CD14-positive monocyte (primary cell): ENCODE data around the gene ARL3. TPM values are rescaled to one million over a fixed set of nuclear protein-coding genes. Genes with fewer than 3 reads are reported as not detected.
A peak's percentile ranks its signal among the peaks of the same experiment; 100 is the strongest.

ENCODE experiments used
- DNase-seq, 3 donors: peaks; one replicate each; pipeline ENCODE4 v3.0.0-alpha.2; 2011 to 2022
- H2AFZ ChIP-seq: 2 replicates; pipeline ENCODE4 v1.6.0; 2012; ENCODE audit warnings: mild to moderate bottlenecking, low read depth, low read length, inconsistent platforms; ENCODE audit not compliant: insufficient read depth, poor library complexity, severe bottlenecking
- H3K27ac ChIP-seq, 2 donors: 1 replicate in 1 of 2; 2 replicates in 1 of 2; pipeline ENCODE4 v1.5.1; 2012 to 2013; ENCODE audit warnings: low read length in 2 of 2, control low read depth in 1 of 2, inconsistent platforms in 1 of 2, low read depth in 1 of 2, mild to moderate bottlenecking in 1 of 2
- H3K27me3 ChIP-seq, 2 donors: one replicate each; pipeline versions ENCODE4 v1.6.0 to v1.6.1; 2011 to 2013; ENCODE audit warnings: low read length in 2 of 2; ENCODE audit not compliant: control insufficient read depth in 2 of 2, insufficient read depth in 2 of 2
- H3K36me3 ChIP-seq, 2 donors: replicated peaks in 1 of 2; 1 replicate in 1 of 2; 2 replicates in 1 of 2; pipeline versions ENCODE4 v1.5.1 to v1.6.1; 2012 to 2013; ENCODE audit warnings: low read length in 2 of 2, control low read depth in 1 of 2, inconsistent platforms in 1 of 2, mild to moderate bottlenecking in 1 of 2; ENCODE audit not compliant: insufficient read depth in 2 of 2, control insufficient read depth in 1 of 2
- H3K4me1 ChIP-seq, 2 donors: 1 replicate in 1 of 2; 2 replicates in 1 of 2; pipeline versions ENCODE4 v1.5.1 to v1.6.1; 2012 to 2013; ENCODE audit warnings: low read length in 2 of 2, control low read depth in 1 of 2, inconsistent platforms in 1 of 2, mild to moderate bottlenecking in 1 of 2, moderate library complexity in 1 of 2; ENCODE audit not compliant: insufficient read depth in 2 of 2, control insufficient read depth in 1 of 2
- H3K4me2 ChIP-seq: replicated peaks from 2 replicates; pipeline ENCODE3; 2012; ENCODE audit warnings: low read length, moderate library complexity, mild to moderate bottlenecking; ENCODE audit not compliant: poor library complexity, severe bottlenecking; ENCODE audit errors: extremely low read depth
- H3K4me3 ChIP-seq, 3 experiments: fragments of 200-600 bp in 1 of 3; sonication (generic) in 1 of 3; replicated peaks in 1 of 3; 1 replicate in 2 of 3; 2 replicates in 1 of 3; pipeline ENCODE4 v1.5.1; 2011 to 2013; ENCODE audit warnings: low read length in 3 of 3, mild to moderate bottlenecking in 3 of 3, control low read depth in 2 of 3, low read depth in 2 of 3, inconsistent platforms in 1 of 3, moderate library complexity in 1 of 3
- H3K79me2 ChIP-seq: 2 replicates; pipeline ENCODE4 v1.6.0; 2012; ENCODE audit warnings: mild to moderate bottlenecking, control low read depth, inconsistent platforms, low read length, moderate library complexity; ENCODE audit not compliant: insufficient read depth
- H3K9ac ChIP-seq: 2 replicates; pipeline ENCODE4 v1.6.0; 2017; ENCODE audit warnings: low read length, mild to moderate bottlenecking; ENCODE audit not compliant: insufficient read depth, poor library complexity, severe bottlenecking
- H3K9me3 ChIP-seq, 2 donors: replicated peaks in 1 of 2; 1 replicate in 1 of 2; 2 replicates in 1 of 2; pipeline versions ENCODE4 v1.5.1 to v1.6.1; 2012 to 2013; ENCODE audit warnings: low read length in 2 of 2, control low read depth in 1 of 2; ENCODE audit not compliant: control insufficient read depth in 1 of 2, insufficient read depth in 1 of 2
- H4K20me1 ChIP-seq: 2 replicates; pipeline ENCODE4 v1.6.0; 2012; ENCODE audit warnings: mild to moderate bottlenecking, low read length, control low read depth, moderate library complexity; ENCODE audit not compliant: insufficient read depth
- H3K27ac Mint-ChIP-seq, 7 donors: one replicate each; pipeline ENCODE4 v1.8.0; 2020; ENCODE audit warnings: mild to moderate bottlenecking in 7 of 7, mixed read lengths in 7 of 7, moderate library complexity in 6 of 7, inconsistent platforms in 2 of 7
- H3K27me3 Mint-ChIP-seq, 3 donors: one replicate each; pipeline ENCODE4 v1.8.0; 2021 to 2022; ENCODE audit warnings: low read depth in 3 of 3, mild to moderate bottlenecking in 3 of 3, mixed read lengths in 3 of 3, moderate library complexity in 3 of 3, inconsistent platforms in 1 of 3
- H3K36me3 Mint-ChIP-seq, 2 donors: one replicate each; pipeline ENCODE4 v1.8.0; 2020; ENCODE audit warnings: mixed read lengths in 2 of 2, inconsistent platforms in 1 of 2, mild to moderate bottlenecking in 1 of 2
- H3K4me1 Mint-ChIP-seq: one replicate; pipeline ENCODE4 v1.8.0; 2020; ENCODE audit warnings: mild to moderate bottlenecking, mixed read lengths
- H3K4me3 Mint-ChIP-seq, 2 donors: one replicate each; pipeline ENCODE4 v1.8.0; 2020; ENCODE audit warnings: mild to moderate bottlenecking in 2 of 2, mixed read lengths in 2 of 2, moderate library complexity in 1 of 2
- H3K9me3 Mint-ChIP-seq, 7 donors: one replicate each; pipeline ENCODE4 v1.8.0; 2020 to 2022; ENCODE audit warnings: mixed read lengths in 7 of 7, mild to moderate bottlenecking in 6 of 7, moderate library complexity in 6 of 7, inconsistent platforms in 2 of 7
- CTCF ChIP-seq: fragments of 200-600 bp; IDR thresholded peaks from one replicate; pipeline ENCODE4 v1.8.0; 2022; ENCODE audit warnings: antibody characterized with exemption, mild to moderate bottlenecking
- WGBS: methylation state at CpG from one replicate; pipeline ENCODE4 v1.1.5; 2013; ENCODE audit warnings: missing lambda C conversion rate; ENCODE audit not compliant: insufficient coverage; 5-methylcytosine and 5-hydroxymethylcytosine counted together
- intact Hi-C, 2 donors: fragments of 100-400 bp; cut with micrococcal nuclease; formaldehyde crosslinking; loops; one replicate each; pipeline versions ENCODE4 v1.15.0 to v1.15.1; 2023
- polyA plus RNA-seq, 3 donors: library from polyadenylated mRNA; depleted of rRNA in 1 of 3; unstranded in 2 of 3; stranded (reverse) in 1 of 3; fragments of 300-500 nt in 2 of 3; fragments of >200 nt in 1 of 3; fragmentation: Illumina TruSeq in 2 of 3; gene quantifications; 1 replicate in 2 of 3; 2 replicates in 1 of 3; pipeline ENCODE4 v1.2.3, GENCODE V29; 2012 to 2021

The ARL3 gene
- polyA plus RNA-seq, 3 donors = 2.8 to 6.3 (median 6.0) TPM

GRCh38 chr10:102630663-102631062 is 83.5 kb downstream of the ARL3 start:
- Histone ChIP-seq H2AFZ (no peak overlapping the region), H3K4me1 (peaks cover 62 to 67% of the 10 kb centered on the region in 2 donors), H3K9me3 (no peaks in the 10 kb centered on the region), H3K4me3 (no peak overlapping the region), H3K4me2 (no peak overlapping the region), H3K79me2 (peaks cover 19% of the 10 kb centered on the region), H4K20me1 (no peaks in the 10 kb centered on the region), H3K27ac (peak overlapping the region; percentile 96 to 99), H3K27me3 (no peaks in the 10 kb centered on the region), H3K9ac (no peak overlapping the region), H3K36me3 (peaks cover 22 to 49% of the 10 kb centered on the region in 2 donors)
- Mint-ChIP-seq H3K27me3 (no peaks in the 10 kb centered on the region), H3K4me3 (no peak overlapping the region), H3K9me3 (peaks cover 0 to 2% (median 0%) of the 10 kb centered on the region in 7 donors), H3K36me3 (peaks cover 41 to 54% of the 10 kb centered on the region in 2 donors), H3K4me1 (peaks cover 68% of the 10 kb centered on the region), H3K27ac (peak overlapping the region in 3 of 7 donors; percentile 56 to 96 (median 95))
- WGBS = 100% methylated on average over 3 of the region's 6 CpGs
- no peak for DNase-seq
- intact Hi-C loops = no loop called here
- TF ChIP-seq CTCF = no peak

GRCh38 chr10:102629661-102630614 is 84.3 kb downstream of the ARL3 start:
- peaks cover 19% of the 10 kb centered on the region for H3K79me2 ChIP-seq
- DNase-seq = no peak
- peaks cover 0 to 2% (median 0%) of the 10 kb centered on the region in 7 donors for H3K9me3 Mint-ChIP-seq
- peak overlapping the region in 4 of 7 donors; percentile 5 to 79 (median 68) for H3K27ac Mint-ChIP-seq
- H3K4me1 Mint-ChIP-seq = peaks cover 66% of the 10 kb centered on the region
- no peak for TF ChIP-seq CTCF
- H3K4me3 ChIP-seq = no peak overlapping the region
- H3K27me3 Mint-ChIP-seq = peaks cover 0 to under 1% (median 0%) of the 10 kb centered on the region in 3 donors
- 98% methylated on average over 16 of the region's 22 CpGs for WGBS
- H2AFZ ChIP-seq = no peak overlapping the region
- no peak overlapping the region for H3K27ac ChIP-seq
- H3K9me3 ChIP-seq = no peaks in the 10 kb centered on the region
- H3K9ac ChIP-seq = no peak overlapping the region
- peaks cover 43 to 59% of the 10 kb centered on the region in 2 donors for H3K36me3 Mint-ChIP-seq
- H3K4me2 ChIP-seq = no peak overlapping the region
- peaks cover 61 to 62% of the 10 kb centered on the region in 2 donors for H3K4me1 ChIP-seq
- H3K27me3 ChIP-seq = no peaks in the 10 kb centered on the region
- H3K36me3 ChIP-seq = peaks cover 22 to 49% of the 10 kb centered on the region in 2 donors
- intact Hi-C loops = no loop called here
- no peaks in the 10 kb centered on the region for H4K20me1 ChIP-seq
- no peak overlapping the region for H3K4me3 Mint-ChIP-seq
